LHCN-M2 (cell line): Measurements from ENCODE around the gene EXOC4. TPM values are rescaled to one million over a fixed set of nuclear protein-coding genes. Genes with fewer than 3 reads are reported as not detected.

ENCODE experiments used
- DNase-seq: peaks from one replicate; pipeline ENCODE4 v3.0.0-alpha.2; 2012; ENCODE audit warnings: low read depth
- total RNA-seq: library from RNA; depleted of rRNA; stranded (reverse); fragments of >200 nt; gene quantifications from 2 replicates; pipeline ENCODE4 v1.2.3, GENCODE V29; 2014

Gene EXOC4
- total RNA-seq, 1 experiment from 2014 or later, result 78.0 TPM

DNA sequence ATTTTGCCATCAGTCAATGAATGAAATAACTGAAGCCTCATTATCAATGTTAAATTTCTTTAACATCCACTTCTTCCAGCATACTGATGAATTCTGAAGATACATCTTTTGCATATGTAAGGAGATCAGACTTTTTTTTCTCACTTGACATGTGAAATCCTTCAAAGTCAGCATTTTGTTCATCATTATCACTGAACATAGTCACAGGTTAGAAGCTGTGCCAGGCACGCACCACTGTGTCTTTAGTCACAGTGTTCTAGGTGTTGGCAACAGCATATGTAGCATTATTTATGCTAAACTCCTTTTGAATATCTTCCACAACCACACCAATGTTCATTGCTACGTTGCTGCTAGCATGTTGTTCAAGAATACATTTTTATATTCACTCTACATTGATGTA lies 450.1 kb downstream of the EXOC4 start:
- no peak for DNase-seq

DNA sequence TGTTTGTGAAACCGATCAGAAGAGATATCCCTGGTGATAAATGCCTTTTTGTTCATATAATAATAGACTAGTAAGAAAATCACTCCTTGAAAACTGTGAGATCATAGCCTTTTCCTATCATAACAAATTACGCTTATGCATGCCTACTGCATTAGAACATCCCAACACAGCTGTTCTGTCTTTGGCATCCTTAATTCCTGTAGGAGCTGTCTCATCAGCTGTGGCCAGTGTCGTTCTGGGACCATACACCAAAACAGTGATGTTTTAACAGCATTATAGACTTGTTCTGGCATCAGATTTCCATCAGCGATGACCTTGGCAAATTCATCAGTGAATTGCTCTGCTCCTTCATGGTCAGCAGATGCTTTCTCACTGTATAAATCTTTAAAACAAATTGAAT lies 450.7 kb downstream of the EXOC4 start:
- DNase-seq, result peak; percentile 98

DNA sequence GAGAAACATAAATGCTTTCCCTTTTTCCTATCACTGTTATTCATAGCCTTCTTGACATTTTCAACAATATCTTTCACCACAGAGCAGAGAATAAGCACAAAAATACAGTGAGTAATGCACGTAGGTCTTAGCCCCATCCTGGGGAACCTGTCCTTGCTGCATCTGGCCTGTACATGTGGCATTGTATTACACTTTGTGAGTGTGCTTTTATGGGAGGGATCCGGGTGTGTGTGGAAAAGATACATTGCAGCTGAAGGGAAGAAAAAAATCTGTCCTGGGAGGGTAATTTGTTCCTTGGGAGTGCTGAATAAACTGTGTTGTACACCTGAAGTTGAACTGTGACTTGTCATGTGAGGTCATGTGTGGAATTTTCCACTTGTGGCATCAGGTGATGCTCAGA lies 451.6 kb downstream of the EXOC4 start:
- DNase-seq, result peak; percentile 35

DNA sequence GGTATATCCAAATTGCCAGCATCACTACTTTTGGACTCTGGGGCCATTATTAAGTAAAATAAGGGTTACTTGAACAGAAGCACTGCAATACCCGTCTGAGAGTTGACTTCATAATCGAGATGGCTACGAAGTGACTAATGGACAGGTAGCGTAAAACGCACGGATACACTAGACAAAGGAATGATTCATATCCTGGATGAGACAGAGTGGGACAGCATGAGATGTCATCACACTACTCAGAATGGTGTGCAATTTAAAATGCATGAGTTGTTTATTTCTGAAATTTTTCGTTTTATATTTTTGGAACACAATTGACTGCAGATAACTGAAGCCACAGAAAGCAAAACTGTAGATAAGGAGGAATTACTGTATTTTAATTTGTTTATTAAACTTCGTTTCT lies 452.7 kb downstream of the EXOC4 start:
- DNase-seq, result peak; percentile 86

DNA sequence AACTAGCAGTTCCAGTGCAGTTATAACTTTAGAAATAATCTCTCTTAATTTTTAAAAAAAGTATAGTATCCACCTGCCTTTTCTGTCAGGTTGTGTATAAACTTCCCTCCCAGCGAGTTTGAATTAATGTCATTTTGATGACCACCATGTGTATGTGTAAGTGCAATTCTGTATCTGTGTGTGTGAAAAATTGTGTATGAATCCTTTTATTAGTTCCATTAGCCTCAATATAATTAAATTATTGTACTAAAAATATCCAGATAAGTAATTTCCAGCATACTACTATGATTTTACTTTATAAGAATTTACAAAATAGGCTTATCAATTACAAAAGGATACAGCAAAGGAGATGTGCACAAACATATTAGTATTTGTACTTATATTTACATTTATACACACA lies 453.1 kb downstream of the EXOC4 start:
- no peak for DNase-seq

DNA sequence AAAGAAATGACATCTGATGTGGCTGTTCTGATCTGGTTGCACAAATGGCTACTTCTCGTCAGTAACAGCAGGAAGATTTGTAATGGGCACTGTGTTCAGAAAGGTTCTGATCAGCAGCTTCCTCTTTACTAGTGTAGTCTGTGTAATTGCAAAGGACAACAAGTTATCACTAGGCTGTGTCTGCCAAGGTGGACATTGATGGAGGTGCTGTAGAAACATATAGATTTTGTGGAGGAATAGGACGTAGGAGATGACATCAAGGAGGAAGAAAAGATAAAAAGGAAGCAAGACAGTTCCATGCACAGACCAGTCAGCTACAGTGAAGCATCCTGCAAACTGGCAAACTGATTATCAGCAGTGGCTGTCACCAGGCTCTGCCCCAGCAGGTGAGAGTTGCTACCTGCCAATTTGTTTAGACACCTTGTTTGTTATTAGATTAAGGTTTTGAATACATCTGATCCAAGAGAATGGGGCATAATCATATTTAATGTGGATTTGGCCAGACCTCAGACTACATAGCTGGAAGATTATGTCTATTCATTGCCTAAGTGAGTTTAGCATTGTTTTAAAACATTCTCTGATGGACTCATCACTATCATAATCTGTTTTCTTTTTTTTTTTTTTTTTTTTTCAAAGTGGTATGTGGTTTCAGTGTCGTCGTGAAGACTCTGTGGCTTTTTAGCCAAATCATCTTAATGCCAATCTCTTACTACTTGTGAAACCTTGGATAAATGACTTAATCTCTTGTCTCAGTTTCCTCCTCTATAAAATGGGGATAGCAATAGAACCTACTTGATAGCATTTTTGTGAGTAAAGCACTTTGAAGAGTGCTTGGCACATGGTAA lies 456.4 kb downstream of the EXOC4 start:
- DNase-seq, result peak; percentile 36

DNA sequence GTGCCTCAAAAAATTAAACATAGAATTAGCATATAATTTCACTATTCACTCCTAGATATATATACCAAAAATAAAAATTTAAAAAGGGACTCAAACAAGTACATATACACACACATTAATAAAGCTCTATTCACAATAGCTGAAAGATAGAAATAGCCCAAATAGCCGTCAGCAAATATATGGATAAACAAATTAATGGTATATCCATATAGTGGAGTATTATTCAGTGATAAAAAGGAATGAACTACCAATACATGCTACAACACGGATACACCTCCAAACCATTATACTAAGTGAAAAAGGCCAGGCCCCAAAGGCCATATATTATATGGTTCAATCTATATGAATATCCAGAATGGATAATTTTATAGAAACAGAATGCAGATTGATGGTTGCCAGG lies 459.7 kb downstream of the EXOC4 start:
- DNase-seq, result no peak

DNA sequence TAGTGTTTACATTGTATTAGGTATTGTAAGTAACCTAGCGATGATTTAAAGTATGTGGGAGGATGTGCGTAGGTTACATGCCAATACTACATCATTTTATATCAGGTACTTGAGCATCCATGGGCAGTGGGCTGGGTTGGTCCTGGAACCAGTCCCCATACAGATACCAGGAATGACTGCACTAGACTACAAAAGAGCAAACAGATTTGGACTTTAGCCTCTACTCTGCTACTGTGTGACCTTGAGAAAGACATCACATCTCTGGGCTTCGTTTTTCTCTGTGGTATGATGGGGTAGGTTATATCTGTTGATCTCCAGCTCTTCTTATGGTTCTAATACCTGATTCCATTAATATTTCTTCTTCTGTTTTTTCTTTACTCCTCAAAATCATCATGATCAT lies 461.8 kb downstream of the EXOC4 start:
- no peak for DNase-seq

DNA sequence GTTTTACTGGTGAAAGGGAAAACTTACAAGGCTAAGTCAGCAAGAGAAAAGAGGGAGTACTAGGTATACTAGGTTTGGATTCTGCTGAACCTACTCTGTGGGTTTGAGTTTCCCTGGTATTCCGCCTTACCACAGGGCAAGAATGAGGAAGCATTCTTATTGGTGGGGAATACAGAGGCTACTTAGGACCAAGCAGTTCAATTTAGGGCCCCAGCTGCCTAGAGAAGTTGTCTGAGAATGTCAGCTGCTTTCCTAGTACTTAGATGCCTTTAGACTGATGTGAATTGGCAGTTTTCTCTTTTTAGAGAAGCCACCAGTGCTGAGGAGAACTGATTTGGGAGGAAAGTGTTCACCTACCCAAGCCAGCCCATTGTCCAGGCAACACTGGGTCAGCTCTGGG lies 465.3 kb downstream of the EXOC4 start:
- no peak for DNase-seq

DNA sequence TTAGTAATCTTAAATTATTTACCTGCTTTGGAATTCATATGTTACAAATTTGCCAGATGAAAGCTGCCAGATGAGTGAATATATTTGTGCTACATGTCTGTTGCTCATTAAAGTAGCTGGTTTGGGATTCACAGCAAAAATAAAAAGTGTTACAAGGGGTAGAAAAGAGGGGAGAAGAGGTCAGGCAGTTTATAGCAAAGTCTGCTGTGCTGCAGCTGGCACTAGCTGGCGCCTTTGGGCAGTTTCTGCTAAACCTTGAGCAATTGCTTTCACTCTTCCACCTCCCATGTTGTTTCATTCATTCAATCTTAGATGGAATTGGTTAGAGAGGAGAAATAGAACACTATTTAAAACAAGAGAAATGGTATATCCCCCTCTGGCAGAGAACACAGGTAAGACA lies 470.2 kb downstream of the EXOC4 start:
- no peak for DNase-seq

DNA sequence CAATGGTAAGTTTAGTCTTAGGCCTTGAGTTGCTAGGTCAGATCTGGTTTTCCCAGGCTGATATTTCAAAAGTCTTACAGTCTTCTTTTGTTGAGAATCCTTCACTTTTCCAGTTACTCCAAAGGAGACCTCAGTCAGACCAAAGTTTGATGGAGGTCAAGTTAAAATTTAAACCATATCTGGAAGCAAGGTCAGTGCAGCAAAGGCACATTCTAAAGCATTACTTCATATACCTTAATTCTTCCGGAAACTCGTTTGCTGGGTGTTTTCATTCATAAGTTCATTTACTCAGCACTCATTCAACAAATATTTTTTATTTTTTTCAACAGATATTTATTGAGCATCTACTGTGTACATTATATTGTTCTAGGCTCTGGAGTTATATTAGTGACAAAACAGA lies 471.3 kb downstream of the EXOC4 start:
- no peak for DNase-seq

DNA sequence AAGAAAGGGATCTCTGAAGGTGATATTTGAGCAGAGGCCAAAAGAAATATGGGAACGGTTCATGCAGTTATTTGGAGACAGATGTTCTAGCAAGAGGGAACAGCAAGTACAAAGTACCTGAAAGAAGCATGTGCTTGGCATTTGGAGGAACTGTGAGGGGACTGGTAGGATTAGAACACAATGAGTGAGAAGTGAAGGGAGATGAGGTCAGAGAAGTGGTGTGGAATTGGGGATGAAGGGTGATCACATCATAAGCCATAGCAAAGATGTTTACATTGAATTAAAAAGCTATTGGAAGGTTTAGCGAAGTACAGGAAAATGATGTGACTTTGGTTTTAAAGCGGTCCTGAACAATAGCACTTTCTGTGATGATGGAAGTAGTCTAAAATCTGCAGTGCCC lies 471.8 kb downstream of the EXOC4 start:
- DNase-seq, result no peak

DNA sequence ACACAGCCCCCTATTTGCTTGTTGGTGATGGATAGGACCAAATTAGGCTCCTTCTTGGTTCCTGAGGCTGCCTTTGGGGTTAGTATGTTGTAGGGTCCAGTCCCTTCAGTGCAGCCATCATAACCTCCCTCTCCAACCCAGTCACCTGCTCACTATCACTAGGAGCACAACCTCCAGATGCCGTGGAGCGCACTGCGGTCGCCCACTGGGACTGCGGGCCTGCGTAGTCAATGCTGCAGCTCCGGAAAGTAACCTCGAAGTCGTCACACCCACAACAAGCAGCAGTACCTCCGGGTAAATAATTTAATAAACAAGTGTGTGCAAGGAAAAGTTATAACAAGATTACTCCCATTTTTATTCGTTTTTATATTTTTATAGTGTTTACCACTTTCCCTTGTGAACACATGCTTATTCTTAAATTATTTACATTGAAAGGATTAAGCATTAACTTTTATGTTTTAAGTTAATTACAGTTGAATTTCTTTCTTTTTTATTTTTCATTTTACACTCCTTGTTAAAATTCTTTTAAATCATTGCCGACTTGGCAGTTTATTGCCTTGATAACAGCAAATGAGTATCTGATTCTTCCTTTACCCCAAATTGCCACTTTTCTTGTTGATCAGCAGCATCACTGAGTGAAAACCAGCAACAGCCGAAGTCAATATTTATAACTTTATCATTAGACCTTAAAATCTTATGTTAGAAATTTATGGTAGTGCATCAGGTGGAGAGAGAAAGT lies 474.8 kb downstream of the EXOC4 start:
- DNase-seq, result no peak

DNA sequence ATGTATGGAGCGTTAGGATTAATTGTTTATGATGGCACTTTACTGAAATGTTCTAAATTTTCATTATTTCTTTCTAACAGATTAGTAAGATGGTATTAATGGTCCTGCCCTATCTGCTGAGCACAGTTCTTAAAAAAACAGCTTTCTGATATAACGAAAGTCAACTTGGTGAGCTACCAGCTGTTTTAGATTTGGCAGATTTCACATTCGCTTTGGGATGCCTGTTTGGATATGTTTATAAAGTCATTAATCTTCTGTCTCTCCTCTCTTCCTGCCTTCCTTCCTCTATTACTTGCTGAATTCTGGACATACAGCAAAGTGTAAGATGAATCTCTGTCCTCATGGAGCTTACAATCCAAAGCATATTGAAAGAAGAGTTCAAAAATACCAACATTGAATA lies 477.5 kb downstream of the EXOC4 start:
- no peak for DNase-seq

DNA sequence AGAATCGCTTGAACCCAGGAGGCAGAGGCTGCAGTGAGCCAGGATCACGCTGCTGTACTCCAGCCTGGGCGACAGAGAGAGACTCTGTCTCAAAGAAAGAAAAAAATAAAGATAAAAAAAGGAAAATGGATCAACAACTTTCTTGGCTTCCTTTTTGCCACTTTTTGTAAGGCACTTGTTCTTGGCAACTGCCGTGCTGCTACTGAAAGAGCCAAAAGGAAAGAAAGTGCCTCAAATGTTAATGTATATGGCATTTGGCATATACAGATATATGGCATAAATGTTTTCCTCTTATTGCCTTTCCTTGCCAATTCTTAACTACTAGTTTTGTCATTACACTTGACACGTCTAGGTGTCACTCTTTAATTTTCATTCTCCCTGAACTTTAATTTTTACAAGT lies 480.5 kb downstream of the EXOC4 start:
- no peak for DNase-seq

DNA sequence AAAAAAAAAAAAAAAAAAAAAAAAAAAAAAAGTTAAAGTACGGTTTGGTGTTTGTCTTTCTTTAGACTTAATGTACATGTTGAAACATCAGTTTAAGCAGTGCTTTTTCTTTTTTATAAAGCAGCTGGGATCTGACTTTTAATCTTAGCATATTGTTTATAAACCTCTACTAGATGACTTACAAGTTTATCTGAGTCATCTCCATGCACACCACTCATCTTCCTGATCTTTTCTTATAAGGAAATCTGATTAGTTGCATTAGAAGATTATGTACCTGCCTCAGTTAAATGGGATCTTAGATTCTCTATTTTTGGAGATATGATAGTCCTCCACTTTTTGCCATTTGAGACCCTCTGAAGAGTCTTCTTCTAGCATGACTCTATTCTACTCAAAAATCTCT lies 482.3 kb downstream of the EXOC4 start:
- peak; percentile 26 for DNase-seq

DNA sequence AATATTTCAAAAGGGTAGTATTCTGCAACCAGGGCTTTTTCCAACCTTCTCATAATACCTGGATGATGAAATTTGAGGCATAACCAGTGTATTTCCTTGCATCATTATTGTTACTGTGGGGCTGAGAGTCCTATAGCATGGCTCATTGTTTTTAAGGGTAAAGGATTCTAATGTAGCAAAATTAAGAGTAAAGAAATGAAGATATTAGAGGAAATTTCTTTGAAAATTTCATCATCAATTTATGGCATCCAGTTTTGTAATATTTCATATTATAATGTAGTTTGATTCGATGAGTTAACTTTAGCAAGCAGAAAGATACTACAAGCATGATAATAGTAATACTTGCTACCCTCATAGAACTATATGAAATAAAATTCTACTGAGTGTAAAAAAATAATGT lies 486.9 kb downstream of the EXOC4 start:
- DNase-seq, result no peak

DNA sequence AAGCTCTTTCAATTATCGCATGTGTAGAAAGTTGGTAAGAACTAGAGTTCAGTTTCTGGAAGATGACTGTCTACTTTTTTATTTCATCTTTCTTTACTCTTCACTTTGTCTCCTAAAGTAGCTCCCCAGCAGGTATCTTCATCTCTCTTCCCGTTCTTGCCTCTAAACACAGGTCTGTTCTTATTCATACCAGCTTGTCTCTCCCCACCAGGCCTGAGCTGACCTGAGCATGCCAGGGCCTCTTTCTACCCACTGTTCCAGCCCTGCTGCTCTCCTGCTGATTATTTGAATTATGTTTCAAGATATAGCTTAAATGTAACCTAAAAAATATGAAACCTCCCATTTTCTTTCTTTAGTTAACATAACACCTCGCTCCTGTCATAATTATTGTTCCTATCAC lies 488.2 kb downstream of the EXOC4 start:
- no peak for DNase-seq

DNA sequence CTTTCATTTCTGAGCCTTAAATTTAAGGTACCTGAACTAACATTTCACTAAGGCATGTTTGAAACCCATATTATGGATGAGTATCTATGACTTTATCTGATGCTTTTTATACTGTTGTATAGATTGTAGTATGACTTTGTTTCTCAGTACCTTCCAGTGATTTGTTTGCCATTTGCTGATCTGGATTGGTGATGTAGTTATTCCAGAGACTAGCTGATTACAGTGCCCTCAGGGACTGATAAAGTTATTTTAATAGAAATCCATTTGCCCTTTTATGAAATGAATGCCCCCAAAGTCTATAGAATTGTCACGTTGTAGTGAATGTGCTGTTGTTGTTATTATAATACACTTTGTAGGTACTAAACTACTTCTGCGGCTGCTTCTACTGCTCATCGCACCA lies 488.8 kb downstream of the EXOC4 start:
- no peak for DNase-seq

DNA sequence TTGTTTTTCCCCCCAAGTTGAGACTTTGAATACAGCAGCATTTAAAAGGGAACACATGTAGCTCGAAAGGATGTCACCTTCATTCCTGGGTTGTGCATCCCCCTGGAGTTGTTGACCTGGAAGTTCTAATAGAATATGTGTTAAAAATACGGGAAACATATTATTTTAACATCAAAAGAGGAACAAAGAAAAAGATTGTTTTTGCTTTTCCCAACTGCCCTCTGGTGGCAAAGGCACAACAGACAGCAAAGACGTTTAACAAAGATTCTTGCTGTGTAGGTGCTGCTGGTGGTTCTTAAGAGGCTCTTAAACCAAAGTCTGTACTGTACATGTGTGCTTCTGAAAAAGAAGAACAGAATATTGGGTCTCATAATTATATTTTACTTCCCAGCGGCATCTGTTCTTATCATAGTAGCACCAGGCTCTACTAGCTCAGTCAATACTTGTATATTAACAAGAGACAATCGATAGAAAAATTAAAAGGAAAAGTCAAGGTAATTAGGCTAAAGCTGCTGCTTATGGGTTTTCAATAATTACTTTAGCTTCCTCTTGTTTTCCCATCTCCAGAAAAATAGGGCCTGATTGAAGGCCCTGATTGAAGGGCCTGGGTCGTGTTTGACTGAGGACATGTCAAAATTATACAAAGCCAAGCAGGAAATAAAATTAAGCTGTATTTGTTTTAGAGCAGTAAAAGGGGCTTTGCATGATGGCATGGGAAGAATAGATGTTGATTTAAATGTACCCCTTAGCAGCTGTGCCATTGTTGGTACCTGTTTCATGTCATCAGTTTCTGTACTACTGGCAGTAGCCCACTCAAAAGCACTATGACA lies 490.0 kb downstream of the EXOC4 start:
- DNase-seq, result peak; percentile 45

DNA sequence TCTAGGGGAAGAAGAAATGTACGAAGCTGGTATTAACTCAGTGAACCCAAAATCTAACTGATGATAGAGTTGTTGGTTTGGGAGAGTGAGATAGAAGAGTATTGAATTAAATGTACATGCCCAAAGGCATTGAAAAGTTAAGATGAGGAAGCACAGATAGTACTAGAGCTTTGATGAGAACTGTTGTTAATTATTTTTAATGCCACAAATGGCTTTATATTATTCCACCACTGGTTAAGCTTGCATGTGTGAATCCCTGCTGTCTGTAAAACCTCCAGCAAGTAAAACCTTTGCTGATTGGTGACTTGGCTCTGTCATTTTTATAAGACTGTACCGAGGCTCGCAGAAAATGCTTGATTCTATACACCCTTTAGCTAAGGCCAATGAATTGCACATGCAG lies 491.6 kb downstream of the EXOC4 start:
- DNase-seq, result no peak

DNA sequence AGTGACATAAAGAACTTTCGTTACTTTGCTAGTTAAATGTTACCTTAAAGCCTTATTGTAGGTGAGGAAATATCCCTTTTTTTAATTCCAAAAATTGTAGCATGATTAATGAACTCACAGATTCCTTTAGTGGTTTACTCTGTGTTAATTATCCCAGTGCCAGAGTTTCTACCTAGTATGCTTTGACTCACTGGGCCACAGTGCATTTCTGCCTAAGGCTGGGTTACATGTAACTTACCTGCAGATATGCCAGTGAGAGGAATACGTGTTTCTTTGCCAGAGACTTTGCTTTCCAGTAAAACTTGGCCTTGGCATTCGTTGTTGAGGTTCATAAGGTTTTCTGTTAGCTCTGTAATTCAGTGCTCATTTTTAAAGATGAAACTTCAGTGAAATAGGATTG lies 493.4 kb downstream of the EXOC4 start:
- no peak for DNase-seq
